ENCODE results near the gene TMEM141.

DNA sequence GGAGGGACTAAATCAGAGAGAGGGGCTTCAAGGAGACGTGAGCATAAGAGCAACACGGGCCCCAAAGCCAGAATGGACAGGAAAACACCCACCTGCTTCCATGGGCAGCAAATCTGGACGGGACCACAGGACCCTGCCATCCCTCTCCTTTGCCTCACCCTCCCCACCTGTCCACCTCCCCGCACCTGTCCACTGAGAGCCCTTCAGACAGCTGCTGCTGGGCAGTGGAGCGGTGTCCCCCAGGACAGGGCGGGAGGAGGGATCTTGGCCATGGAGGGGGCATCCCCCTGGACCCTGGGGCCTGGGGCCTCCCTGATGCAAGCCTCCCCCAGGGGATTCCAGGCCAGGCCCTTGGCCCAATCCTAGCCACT, 7.5 kb downstream of the TMEM141 start:
- TF ChIP-seq, protein P1, sequence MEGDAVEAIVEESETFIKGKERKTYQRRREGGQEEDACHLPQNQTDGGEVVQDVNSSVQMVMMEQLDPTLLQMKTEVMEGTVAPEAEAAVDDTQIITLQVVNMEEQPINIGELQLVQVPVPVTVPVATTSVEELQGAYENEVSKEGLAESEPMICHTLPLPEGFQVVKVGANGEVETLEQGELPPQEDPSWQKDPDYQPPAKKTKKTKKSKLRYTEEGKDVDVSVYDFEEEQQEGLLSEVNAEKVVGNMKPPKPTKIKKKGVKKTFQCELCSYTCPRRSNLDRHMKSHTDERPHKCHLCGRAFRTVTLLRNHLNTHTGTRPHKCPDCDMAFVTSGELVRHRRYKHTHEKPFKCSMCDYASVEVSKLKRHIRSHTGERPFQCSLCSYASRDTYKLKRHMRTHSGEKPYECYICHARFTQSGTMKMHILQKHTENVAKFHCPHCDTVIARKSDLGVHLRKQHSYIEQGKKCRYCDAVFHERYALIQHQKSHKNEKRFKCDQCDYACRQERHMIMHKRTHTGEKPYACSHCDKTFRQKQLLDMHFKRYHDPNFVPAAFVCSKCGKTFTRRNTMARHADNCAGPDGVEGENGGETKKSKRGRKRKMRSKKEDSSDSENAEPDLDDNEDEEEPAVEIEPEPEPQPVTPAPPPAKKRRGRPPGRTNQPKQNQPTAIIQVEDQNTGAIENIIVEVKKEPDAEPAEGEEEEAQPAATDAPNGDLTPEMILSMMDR (IDR thresholded peaks at IDR 0.05): no peak
- TF ChIP-seq POLR2A (IDR thresholded peaks at IDR 0.05) (no peak), EP300 (IDR thresholded peaks at IDR 0.05) (no peak)
